ENCODE data around the gene SYPL1. TPM values are rescaled to one million over a fixed set of nuclear protein-coding genes. Genes with fewer than 3 reads are reported as not detected.
"Not testable (repeated sequence)": the region's sequence is repeated elsewhere in the genome, so short reads cannot be mapped to it uniquely, and the experiment has no call there.

Gene SYPL1
- total and polyA plus RNA-seq, 2 donors (not counting 3 experiments of a cell fraction or from before 2014, with no cell fraction given) = 59.8 to 67.1 TPM

- BruUV-seq (replicated peaks) = no TSS peak
- Histone ChIP-seq H3K27me3 (ENCODE audit: control insufficient read depth in 2 of 2, insufficient read depth in 2 of 2, low read length in 2 of 2) (peaks cover 35 to 41% of the 10 kb centered on the region in 2 experiments), H3K36me3 (ENCODE audit: control insufficient read depth in 2 of 2, extremely low read depth in 1 of 2, insufficient read depth in 2 of 2, low read length in 2 of 2) (no peaks in the 10 kb centered on the region), H3K4me3 (replicated peaks in 1 of 3; ENCODE audit: insufficient read depth in 1 of 3, low read depth in 1 of 3, low read length in 3 of 3) (no peak overlapping the region), H3K4me1 (ENCODE audit: control insufficient read depth, extremely low read depth, insufficient read depth, low read length) (no peaks in the 10 kb centered on the region), H2AFZ (ENCODE audit: low read depth, low read length) (no peak overlapping the region), H3K79me2 (ENCODE audit: control insufficient read depth, insufficient read depth, low read length) (no peaks in the 10 kb centered on the region), H3K9ac (replicated peaks; ENCODE audit: extremely low read depth, insufficient read depth, low read length) (no peak overlapping the region), H3K4me2 (ENCODE audit: insufficient read depth, low read length) (no peak overlapping the region), H4K20me1 (replicated peaks; ENCODE audit: control insufficient read depth, extremely low read depth, insufficient read depth, low read length) (no peaks in the 10 kb centered on the region), H3K9me1 (replicated peaks; ENCODE audit: control insufficient read depth, extremely low read depth, insufficient read depth, low read length) (no peaks in the 10 kb centered on the region), H3K27ac (ENCODE audit: insufficient read depth, low read depth, low read length) (no peak overlapping the region), H3K9me3 (replicated peaks; ENCODE audit: control insufficient read depth, insufficient read depth, low read length) (no peaks in the 10 kb centered on the region)
- TF ChIP-seq JUN (IDR thresholded peaks at IDR 0.05; ENCODE audit: borderline replicate concordance, insufficient read depth, insufficient read length, low read depth) (no peak), MAX (IDR thresholded peaks at IDR 0.05; ENCODE audit: insufficient read depth, insufficient read length) (no peak), MYC (IDR thresholded peaks at IDR 0.05; ENCODE audit: low read depth, low read length) (no peak), EZH2 (IDR thresholded peaks at IDR 0.05; ENCODE audit: borderline replicate concordance, low read depth, low read length, severe bottlenecking) (no peak), FOS (IDR thresholded peaks at IDR 0.05; ENCODE audit: borderline replicate concordance, insufficient read depth, low read length) (no peak), POLR2AphosphoS5 (IDR thresholded peaks at IDR 0.05; ENCODE audit: insufficient read depth, low read depth, low read length) (no peak)
- ChIA-PET POLR2A (no interaction called here), CTCF (interaction anchor here (1.0 to 1.1 kb wide), 2 partner anchors 15 to 82 kb away, joined by 3 to 6 read pairs; no protein-coding TSS in a partner anchor)
- FAIRE-seq (no peak), DNase-seq (ENCODE audit: low read depth, low spot score) (no peak)
- dilution Hi-C loops (cut with MboI; ENCODE audit: extremely low pct_ligation_motif_present, low sequenced_read_pairs) = no loop called here
- intact Hi-C loops (cut with micrococcal nuclease) = no loop called here
Observed at GRCh38 chr7:106138776-106139175, 26.7 kb upstream of the SYPL1 start.

GRCh38 chr7:106138181-106138580 lies 26.1 kb upstream of the SYPL1 start:
- H2AFZ ChIP-seq (ENCODE audit: low read depth, low read length); intact Hi-C loops (cut with micrococcal nuclease); H3K27ac ChIP-seq (ENCODE audit: insufficient read depth, low read depth, low read length); H3K4me2 ChIP-seq (ENCODE audit: insufficient read depth, low read length); H3K4me3 ChIP-seq (replicated peaks in 1 of 3; ENCODE audit: insufficient read depth in 1 of 3, low read depth in 1 of 3, low read length in 3 of 3); H3K9ac ChIP-seq (replicated peaks; ENCODE audit: extremely low read depth, insufficient read depth, low read length); dilution Hi-C loops (cut with MboI; ENCODE audit: extremely low pct_ligation_motif_present, low sequenced_read_pairs); H3K9me3 ChIP-seq (replicated peaks; ENCODE audit: control insufficient read depth, insufficient read depth, low read length); DNase-seq (ENCODE audit: low read depth, low spot score); POLR2A ChIA-PET; H3K79me2 ChIP-seq (ENCODE audit: control insufficient read depth, insufficient read depth, low read length); BruUV-seq (replicated peaks); H3K4me1 ChIP-seq (ENCODE audit: control insufficient read depth, extremely low read depth, insufficient read depth, low read length); H4K20me1 ChIP-seq (replicated peaks; ENCODE audit: control insufficient read depth, extremely low read depth, insufficient read depth, low read length); H3K36me3 ChIP-seq (ENCODE audit: control insufficient read depth in 2 of 2, extremely low read depth in 1 of 2, insufficient read depth in 2 of 2, low read length in 2 of 2); H3K9me1 ChIP-seq (replicated peaks; ENCODE audit: control insufficient read depth, extremely low read depth, insufficient read depth, low read length); FAIRE-seq: not testable (repeated sequence)
- peaks cover 38 to 41% of the 10 kb centered on the region in 2 experiments for H3K27me3 ChIP-seq (ENCODE audit: control insufficient read depth in 2 of 2, insufficient read depth in 2 of 2, low read length in 2 of 2)
- CTCF ChIA-PET = interaction anchor here (0.7 kb wide), 1 partner anchor 10 kb away, joined by 3 read pairs; no protein-coding TSS in a partner anchor

Measured in endothelial cell of umbilical vein (primary cell).